GM19043 (cell line): ENCODE results near the gene GFI1B.

Experiments used
- ATAC-seq: cut with Tn5 transposase; IDR thresholded peaks from one replicate; pipeline ENCODE4 v1.9.1; 2021; ENCODE audit warnings: low read depth; ENCODE audit not compliant: unreplicated experiment

The GFI1B gene

GRCh38 chr9:132978451-132979131 lies at the start of gene GFI1B:
TSS of gene GFI1B (plus strand) at chr9:132978694. CDS start at chr9:132986679, 7,985 bp downstream.
- ATAC-seq: no peak

GRCh38 chr9:132931178-132931735 lies 47.2 kb upstream of the GFI1B start:
- ATAC-seq: no peak

- ATAC-seq: no peak
Measured at GRCh38 chr9:132935026-132935425, 43.5 kb upstream of the GFI1B start.

GRCh38 chr9:132937463-132937901 lies 41.0 kb upstream of the GFI1B start:
- no peak for ATAC-seq

GRCh38 chr9:132939169-132939568 lies 39.3 kb upstream of the GFI1B start:
- no peak for ATAC-seq

- no peak for ATAC-seq
Measured at GRCh38 chr9:132942541-132943182, 35.8 kb upstream of the GFI1B start.

- no peak for ATAC-seq
Measured at GRCh38 chr9:132943651-132944293, 34.7 kb upstream of the GFI1B start.

GRCh38 chr9:132944294-132945185 lies 34.0 kb upstream of the GFI1B start, which contains the start of gene TSC1:
TSS of gene TSC1 (minus strand) at chr9:132944616. CDS start at chr9:132928872, 15,744 bp downstream.
- ATAC-seq: peak; percentile 58

GRCh38 chr9:132945186-132946130 lies 33.0 kb upstream of the GFI1B start:
- ATAC-seq: no peak

- ATAC-seq: no peak
Measured at GRCh38 chr9:132946211-132946610, 32.3 kb upstream of the GFI1B start.

GRCh38 chr9:132946631-132947295 lies 31.7 kb upstream of the GFI1B start:
- ATAC-seq: no peak

GRCh38 chr9:132947756-132948155 lies 30.7 kb upstream of the GFI1B start:
- ATAC-seq: no peak

GRCh38 chr9:132948482-132949050 lies 29.9 kb upstream of the GFI1B start:
- no peak for ATAC-seq

GRCh38 chr9:132949709-132950108 lies 28.8 kb upstream of the GFI1B start:
- no peak for ATAC-seq

GRCh38 chr9:132955123-132955522 lies 23.4 kb upstream of the GFI1B start:
- no peak for ATAC-seq

GRCh38 chr9:132955768-132956167 lies 22.7 kb upstream of the GFI1B start:
- no peak for ATAC-seq

- no peak for ATAC-seq
Measured at GRCh38 chr9:132957805-132958204, 20.7 kb upstream of the GFI1B start.

- ATAC-seq: no peak
Measured at GRCh38 chr9:132961002-132961401, 17.5 kb upstream of the GFI1B start.
